NCI-H774 (cell line): Measurements from ENCODE around the gene NDRG4.

Experiments
- DNase-seq: peaks from one replicate; lab custom pipeline; 2025; lab: John Stamatoyannopoulos, UW

NDRG4 gene

GRCh38 chr16:58510097-58510775 lies 10.3 kb downstream of the NDRG4 start:
- no peak for DNase-seq

- no peak for DNase-seq
These were observed 11.1 kb downstream of the NDRG4 start for GRCh38 chr16:58510776-58511628.

GRCh38 chr16:58511933-58512815 lies 12.2 kb downstream of the NDRG4 start:
- peak; percentile 21 for DNase-seq

GRCh38 chr16:58513874-58514273 lies 13.9 kb downstream of the NDRG4 start:
- no peak for DNase-seq

GRCh38 chr16:58515125-58515870 lies 15.4 kb downstream of the NDRG4 start, which contains the start of gene SETD6:
TSS of gene SETD6 (plus strand) at chr16:58515517. CDS start at chr16:58515538, 21 bp downstream.
- DNase-seq: peak; percentile 71

GRCh38 chr16:58515871-58516767 lies 16.2 kb downstream of the NDRG4 start:
- DNase-seq: peak; percentile 31

GRCh38 chr16:58516768-58517107 lies 16.8 kb downstream of the NDRG4 start:
- DNase-seq: no peak

- DNase-seq: no peak
These were observed 18.4 kb downstream of the NDRG4 start for GRCh38 chr16:58518083-58518979.

GRCh38 chr16:58518980-58519368 lies 19.0 kb downstream of the NDRG4 start:
- no peak for DNase-seq

- no peak for DNase-seq
These were observed 19.8 kb downstream of the NDRG4 start for GRCh38 chr16:58519707-58520106.

GRCh38 chr16:58530179-58530578 lies 30.2 kb downstream of the NDRG4 start:
- DNase-seq: no peak

- no peak for DNase-seq
These were observed 32.5 kb downstream of the NDRG4 start for GRCh38 chr16:58532414-58532813.

- no peak for DNase-seq
These were observed 34.0 kb downstream of the NDRG4 start for GRCh38 chr16:58533751-58534470.

- DNase-seq: no peak
These were observed 35.2 kb downstream of the NDRG4 start for GRCh38 chr16:58535100-58535499.

GRCh38 chr16:58536278-58536677 lies 36.3 kb downstream of the NDRG4 start:
- no peak for DNase-seq

GRCh38 chr16:58537124-58537906 lies 37.4 kb downstream of the NDRG4 start:
- no peak for DNase-seq

- DNase-seq: no peak
These were observed 41.8 kb downstream of the NDRG4 start for GRCh38 chr16:58541711-58542110.

- DNase-seq: no peak
These were observed 42.3 kb downstream of the NDRG4 start for GRCh38 chr16:58542291-58542690.
